ENCODE data around the gene TMC5.
"Not testable (repeated sequence)": the region's sequence is repeated elsewhere in the genome, so short reads cannot be mapped to it uniquely, and the experiment has no call there.

Gene TMC5

GRCh38 chr16:19525385-19525723 is 107.7 kb downstream of the TMC5 start:
- H3K4me3 ChIP-seq (ENCODE audit: control insufficient read depth, low read depth, low read length), result peak overlapping the region; percentile 72
- TF ChIP-seq CTCF (IDR thresholded peaks at IDR 0.05; ENCODE audit: control insufficient read depth, insufficient read depth, low read depth, low read length, missing control alignments), result no peak
- no peak for DNase-seq (ENCODE audit: low read depth)

GRCh38 chr16:19527161-19527560 is 109.5 kb downstream of the TMC5 start:
- TF ChIP-seq CTCF (IDR thresholded peaks at IDR 0.05; ENCODE audit: control insufficient read depth, insufficient read depth, low read depth, low read length, missing control alignments), result no peak
- H3K4me3 ChIP-seq (ENCODE audit: control insufficient read depth, low read depth, low read length), result no peak overlapping the region

GRCh38 chr16:19528666-19529065 is 111.0 kb downstream of the TMC5 start:
- no peak for DNase-seq (ENCODE audit: low read depth)
- TF ChIP-seq CTCF (IDR thresholded peaks at IDR 0.05; ENCODE audit: control insufficient read depth, insufficient read depth, low read depth, low read length, missing control alignments), result no peak
- H3K4me3 ChIP-seq (ENCODE audit: control insufficient read depth, low read depth, low read length), result no peak overlapping the region

More at GRCh38 chr16:19527161-19527560, 109.5 kb downstream of the TMC5 start:
- DNase-seq (ENCODE audit: low read depth), result no peak

- TF ChIP-seq CTCF (IDR thresholded peaks at IDR 0.05; ENCODE audit: control insufficient read depth, insufficient read depth, low read depth, low read length, missing control alignments), result no peak
- no peak for DNase-seq (ENCODE audit: low read depth)
- no peak overlapping the region for H3K4me3 ChIP-seq (ENCODE audit: control insufficient read depth, low read depth, low read length)
Measured at GRCh38 chr16:19532601-19533000, 114.9 kb downstream of the TMC5 start.

GRCh38 chr16:19540241-19540970 is 122.7 kb downstream of the TMC5 start:
- no peak for TF ChIP-seq CTCF (IDR thresholded peaks at IDR 0.05; ENCODE audit: control insufficient read depth, insufficient read depth, low read depth, low read length, missing control alignments)
- DNase-seq (ENCODE audit: low read depth), result no peak
- no peak overlapping the region for H3K4me3 ChIP-seq (ENCODE audit: control insufficient read depth, low read depth, low read length)

- DNase-seq (ENCODE audit: low read depth), result no peak
- TF ChIP-seq CTCF (IDR thresholded peaks at IDR 0.05; ENCODE audit: control insufficient read depth, insufficient read depth, low read depth, low read length, missing control alignments), result no peak
Measured at GRCh38 chr16:19542138-19542821, 124.6 kb downstream of the TMC5 start.

GRCh38 chr16:19543278-19543996 is 125.8 kb downstream of the TMC5 start:
- H3K4me3 ChIP-seq (ENCODE audit: control insufficient read depth, low read depth, low read length); DNase-seq (ENCODE audit: low read depth): not testable (repeated sequence)

More at GRCh38 chr16:19542138-19542821, 124.6 kb downstream of the TMC5 start:
- H3K4me3 ChIP-seq (ENCODE audit: control insufficient read depth, low read depth, low read length), result no peak overlapping the region
